Suprapubic skin (tissue), 4 donors: Measurements from ENCODE around the gene FMNL2. TPM values are rescaled to one million over a fixed set of nuclear protein-coding genes. Genes with fewer than 3 reads are reported as not detected.

Experiments
- DNase-seq, 2 donors: peaks; one replicate each; pipeline ENCODE4 v3.0.0-alpha.2; 2019; ENCODE audit warnings: low spot score in 2 of 2
- H3K27ac ChIP-seq: fragments of 200-600 bp; sonication (generic); one replicate; pipeline ENCODE4 v1.5.1; 2019
- H3K27me3 ChIP-seq: fragments of 200-600 bp; sonication (generic); one replicate; pipeline ENCODE4 v1.5.1; 2019
- H3K36me3 ChIP-seq: fragments of 200-600 bp; sonication (generic); one replicate; pipeline ENCODE4 v1.5.1; 2019
- H3K4me1 ChIP-seq: fragments of 200-600 bp; sonication (generic); one replicate; pipeline ENCODE4 v1.5.1; 2019
- H3K4me3 ChIP-seq: fragments of 200-600 bp; sonication (generic); one replicate; pipeline ENCODE4 v1.5.1; 2019; ENCODE audit warnings: mild to moderate bottlenecking
- H3K9me3 ChIP-seq: fragments of 200-600 bp; sonication (generic); one replicate; pipeline ENCODE4 v1.5.1; 2019
- CTCF ChIP-seq, 2 donors: fragments of 200-600 bp in 1 of 2; fragments of 450-650 bp in 1 of 2; sonication (generic) in 1 of 2; IDR thresholded peaks; one replicate each; pipeline ENCODE4 v1.5.1; 2016 to 2019; ENCODE audit warnings: antibody characterized with exemption in 2 of 2, mild to moderate bottlenecking in 1 of 2, moderate library complexity in 1 of 2
- EP300 ChIP-seq: sonication (generic); formaldehyde crosslinking; IDR thresholded peaks from one replicate; pipeline ENCODE4 v1.6.1; 2017; ENCODE audit warnings: antibody characterized with exemption
- POLR2A ChIP-seq, 2 donors: fragments of 450-650 bp; IDR thresholded peaks; one replicate each; pipeline ENCODE4 v1.6.1; 2017; ENCODE audit warnings: antibody characterized with exemption in 2 of 2, mild to moderate bottlenecking in 2 of 2, moderate library complexity in 2 of 2
- POLR2AphosphoS5 ChIP-seq, 3 donors: sonication (generic); formaldehyde crosslinking; IDR thresholded peaks; one replicate each; pipeline ENCODE4 v1.6.1; 2017; ENCODE audit warnings: antibody characterized with exemption in 3 of 3
- WGBS: methylation state at CpG from one replicate; pipeline ENCODE4 v1.1.5; 2018; 5-methylcytosine and 5-hydroxymethylcytosine counted together
- total RNA-seq, 4 donors: library from RNA; depleted of rRNA; stranded (reverse); fragments of >200 nt; gene quantifications; one replicate each; pipeline ENCODE4 v1.1.0, GENCODE V29; 2016

Gene FMNL2
- total RNA-seq, 4 donors from 2014 or later: 15.4 to 18.1 (median 16.0) TPM

DNA sequence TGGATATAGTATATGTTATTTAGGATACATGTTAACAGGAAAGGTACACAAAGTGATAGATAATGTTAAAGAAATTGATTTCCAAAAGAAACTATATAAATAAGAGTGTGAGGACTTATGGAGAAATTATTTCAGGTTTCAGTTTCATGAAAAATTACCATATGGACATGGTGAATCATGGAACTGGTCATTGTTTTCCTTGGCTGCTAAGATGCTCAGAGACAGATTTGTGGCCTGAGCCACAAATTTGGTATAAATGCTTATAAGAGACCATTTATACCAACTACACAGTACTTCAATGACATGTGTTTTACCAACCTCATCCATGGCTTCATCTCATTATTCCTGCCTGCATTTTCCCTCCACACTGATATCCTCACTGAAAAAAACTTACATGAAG, 188.1 kb downstream of the FMNL2 start:
- H3K4me3 ChIP-seq: no peak overlapping the region

GRCh38 chr2:152525277-152525838, 190.4 kb downstream of the FMNL2 start:
- Histone ChIP-seq H3K4me3 (no peak overlapping the region), H3K27me3 (no peaks in the 10 kb centered on the region), H3K4me1 (peaks cover 7% of the 10 kb centered on the region), H3K27ac (no peak overlapping the region), H3K36me3 (no peaks in the 10 kb centered on the region), H3K9me3 (no peaks in the 10 kb centered on the region)
- no peak for DNase-seq
- WGBS: 74% methylated on average over 6 of the region's 6 CpGs
- TF ChIP-seq EP300 (no peak), CTCF (IDR thresholded peaks at IDR 0.05) (no peak), POLR2A (IDR thresholded peaks at IDR 0.05) (no peak), POLR2AphosphoS5 (IDR thresholded peaks at IDR 0.05) (no peak)

More for the DNA sequence above, 188.1 kb downstream of the FMNL2 start:
- Histone ChIP-seq H3K27me3 (no peaks in the 10 kb centered on the region), H3K36me3 (no peaks in the 10 kb centered on the region), H3K27ac (no peak overlapping the region), H3K9me3 (no peaks in the 10 kb centered on the region), H3K4me1 (peaks cover 7% of the 10 kb centered on the region)
- TF ChIP-seq POLR2AphosphoS5 (IDR thresholded peaks at IDR 0.05) (no peak), EP300 (no peak), CTCF (IDR thresholded peaks at IDR 0.05) (no peak), POLR2A (IDR thresholded peaks at IDR 0.05) (no peak)
- DNase-seq: no peak

- 86% methylated on average over 4 of the region's 4 CpGs for WGBS
- Histone ChIP-seq H3K9me3 (no peaks in the 10 kb centered on the region), H3K4me3 (no peak overlapping the region), H3K36me3 (no peaks in the 10 kb centered on the region), H3K27me3 (no peaks in the 10 kb centered on the region), H3K4me1 (peaks cover 12% of the 10 kb centered on the region), H3K27ac (no peak overlapping the region)
- TF ChIP-seq CTCF (IDR thresholded peaks at IDR 0.05) (no peak), POLR2AphosphoS5 (IDR thresholded peaks at IDR 0.05) (no peak), POLR2A (IDR thresholded peaks at IDR 0.05) (no peak), EP300 (no peak)
- no peak for DNase-seq
These were observed 194.6 kb downstream of the FMNL2 start for GRCh38 chr2:152529420-152530115.

DNA sequence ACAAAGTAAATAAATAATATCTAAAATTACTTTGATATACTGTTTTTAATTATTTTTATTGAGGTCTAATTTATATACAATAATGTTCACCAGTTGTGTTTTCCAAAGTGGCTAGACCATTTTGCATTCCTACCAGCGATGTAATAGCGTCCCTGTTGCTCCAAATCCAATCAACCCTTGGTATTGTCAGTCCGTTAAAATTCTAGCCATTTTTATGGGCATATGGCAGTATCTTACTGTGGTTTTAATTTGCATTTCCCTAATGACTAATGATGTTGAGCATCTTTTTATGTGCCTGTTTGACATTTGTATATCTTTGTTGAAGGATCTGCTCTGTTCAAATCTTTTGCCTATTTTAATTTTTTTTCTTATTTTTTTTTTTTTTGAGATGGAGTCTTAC, 197.3 kb downstream of the FMNL2 start:
- no peaks in the 10 kb centered on the region for H3K36me3 ChIP-seq
- 85% methylated on average over 3 of the region's 3 CpGs for whole genome bisulfite sequencing
- H3K9me3 ChIP-seq: no peaks in the 10 kb centered on the region
- no peak overlapping the region for H3K27ac ChIP-seq
- DNase-seq: no peak
- H3K27me3 ChIP-seq: no peaks in the 10 kb centered on the region
- H3K4me3 ChIP-seq: no peak overlapping the region
- no peak for TF ChIP-seq POLR2A (IDR thresholded peaks at IDR 0.05)
- TF ChIP-seq POLR2AphosphoS5 (IDR thresholded peaks at IDR 0.05): no peak
- no peak for TF ChIP-seq CTCF (IDR thresholded peaks at IDR 0.05)
- TF ChIP-seq EP300: no peak
- peaks cover 22% of the 10 kb centered on the region for H3K4me1 ChIP-seq

- Histone ChIP-seq H3K9me3 (no peaks in the 10 kb centered on the region), H3K36me3 (no peaks in the 10 kb centered on the region), H3K27me3 (no peaks in the 10 kb centered on the region), H3K4me1 (peaks cover 22% of the 10 kb centered on the region), H3K4me3 (no peak overlapping the region), H3K27ac (no peak overlapping the region)
- WGBS: 49% methylated on average over 7 of the region's 7 CpGs
- no peak for DNase-seq
- TF ChIP-seq POLR2A (IDR thresholded peaks at IDR 0.05): no peak
- no peak for TF ChIP-seq POLR2AphosphoS5 (IDR thresholded peaks at IDR 0.05)
These were observed 199.6 kb downstream of the FMNL2 start for GRCh38 chr2:152534460-152535135.
